H1 (cell line): ENCODE measurements around the gene MRTFA. TPM values are rescaled to one million over a fixed set of nuclear protein-coding genes. Genes with fewer than 3 reads are reported as not detected.
A peak's percentile ranks its signal among the peaks of the same experiment; 100 is the strongest.

ENCODE experiments used
- CTCF ChIA-PET: fragments of 300-600 bp; sonication (Branson Sonifier 250); formaldehyde crosslinking; loops from one replicate; lab custom pipeline; 2021; ENCODE audit not compliant: partially characterized antibody; lab: Charles Lee
- POLR2A ChIA-PET: fragments of 300-600 bp; sonication (Branson Sonifier 250); formaldehyde crosslinking; loops from one replicate; lab custom pipeline; 2021; ENCODE audit warnings: inconsistent platforms; ENCODE audit not compliant: partially characterized antibody; lab: Charles Lee
- DNase-seq, 2 experiments: peaks; one replicate each; pipeline versions ENCODE4 v3.0.0 to v3.0.0-alpha.2; 2010 to 2022; ENCODE audit warnings: low spot score in 2 of 2, low read depth in 1 of 2, mixed read lengths in 1 of 2
- FAIRE-seq: peaks from 2 replicates; lab custom pipeline; 2011; peaks lifted over from hg19 to GRCh38; lab: Jason Lieb, UNC
- H2AFZ ChIP-seq: 2 replicates; pipeline ENCODE4 v1.8.1; 2012; ENCODE audit warnings: low read length, inconsistent platforms
- H2AK5ac ChIP-seq: 2 replicates; pipeline ENCODE4 v1.6.1; 2013; ENCODE audit warnings: low read depth, low read length
- H2BK120ac ChIP-seq: replicated peaks from 2 replicates; pipeline ENCODE3; 2013; ENCODE audit warnings: low read depth, low read length, inconsistent platforms
- H2BK12ac ChIP-seq: 2 replicates; pipeline ENCODE4 v1.6.1; 2013; ENCODE audit warnings: low read depth, low read length
- H2BK15ac ChIP-seq: 2 replicates; pipeline ENCODE4 v1.6.1; 2013; ENCODE audit warnings: low read length
- H2BK20ac ChIP-seq: 2 replicates; pipeline ENCODE4 v1.6.1; 2013; ENCODE audit warnings: low read length
- H2BK5ac ChIP-seq: 2 replicates; pipeline ENCODE4 v1.6.1; 2013; ENCODE audit warnings: low read depth, low read length
- H3K14ac ChIP-seq: 2 replicates; pipeline ENCODE4 v1.6.1; 2013; ENCODE audit warnings: inconsistent platforms; ENCODE audit not compliant: insufficient read length
- H3K18ac ChIP-seq: 2 replicates; pipeline ENCODE4 v1.6.1; 2013; ENCODE audit warnings: low read length; ENCODE audit errors: extremely low read depth
- H3K23ac ChIP-seq: 2 replicates; pipeline ENCODE4 v1.6.1; 2013; ENCODE audit warnings: inconsistent platforms; ENCODE audit not compliant: insufficient read length
- H3K23me2 ChIP-seq: 2 replicates; pipeline ENCODE4 v1.6.1; 2013; ENCODE audit warnings: low read depth, low read length
- H3K27ac ChIP-seq: 2 replicates; pipeline ENCODE4 v1.6.1; 2011; ENCODE audit warnings: low read depth, low read length, inconsistent platforms
- H3K27me3 ChIP-seq, 4 experiments: replicated peaks in 1 of 4; 1 replicate in 1 of 4; 2 replicates in 3 of 4; pipeline versions ENCODE4 v1.6.1 to v1.8.1; 2011 to 2013; ENCODE audit warnings: low read length in 3 of 4, mild to moderate bottlenecking in 3 of 4, inconsistent platforms in 2 of 4, mixed read lengths in 2 of 4, moderate library complexity in 1 of 4; ENCODE audit not compliant: control insufficient read depth in 3 of 4, insufficient read depth in 3 of 4; ENCODE audit errors: extremely low read depth in 1 of 4
- H3K36me3 ChIP-seq, 4 experiments: 2 replicates each; pipeline versions ENCODE4 v1.6.1 to v1.8.1; 2011 to 2013; ENCODE audit warnings: mild to moderate bottlenecking in 4 of 4, low read length in 3 of 4, moderate library complexity in 2 of 4, control low read depth in 1 of 4, inconsistent platforms in 1 of 4; ENCODE audit not compliant: insufficient read depth in 4 of 4, control insufficient read depth in 2 of 4
- H3K4ac ChIP-seq: replicated peaks from 2 replicates; pipeline ENCODE3; 2013; ENCODE audit warnings: low read length, low read depth, mixed read lengths, inconsistent platforms; ENCODE audit not compliant: insufficient read length
- H3K4me1 ChIP-seq, 4 experiments: replicated peaks in 1 of 4; 1 replicate in 1 of 4; 2 replicates in 3 of 4; pipeline versions ENCODE4 v1.6.1 to v1.8.1; 2011 to 2013; ENCODE audit warnings: low read length in 3 of 4, inconsistent platforms in 2 of 4, mixed read lengths in 1 of 4; ENCODE audit not compliant: insufficient read depth in 4 of 4, control insufficient read depth in 3 of 4
- H3K4me2 ChIP-seq, 2 experiments: 2 replicates each; pipeline versions ENCODE4 v1.6.1 to v1.8.1; 2011 to 2013; ENCODE audit warnings: low read depth in 2 of 2, low read length in 2 of 2, control low read depth in 1 of 2, inconsistent platforms in 1 of 2, mild to moderate bottlenecking in 1 of 2; ENCODE audit not compliant: insufficient read depth in 1 of 2
- H3K4me3 ChIP-seq, 4 experiments: fragments of 200-600, 300-600 bp in 1 of 4; sonication (generic), shearing (Covaris generic), sonication (Bioruptor Twin) in 1 of 4; 2 replicates each; pipeline versions ENCODE4 v1.5.1 to v1.8.1; 2011 to 2016; ENCODE audit warnings: low read length in 4 of 4, low read depth in 3 of 4, control low read depth in 2 of 4, inconsistent platforms in 2 of 4, mild to moderate bottlenecking in 2 of 4, mixed read lengths in 1 of 4, moderate library complexity in 1 of 4; ENCODE audit not compliant: insufficient read depth in 2 of 4; ENCODE audit errors: extremely low read depth in 1 of 4
- H3K56ac ChIP-seq: replicated peaks from 2 replicates; pipeline ENCODE3; 2013; ENCODE audit warnings: low read depth, mild to moderate bottlenecking, mixed read lengths, low read length, inconsistent platforms; ENCODE audit not compliant: insufficient read length
- H3K79me1 ChIP-seq: 2 replicates; pipeline ENCODE4 v1.6.1; 2013; ENCODE audit warnings: low read depth, low read length, control low read depth
- H3K79me2 ChIP-seq, 2 experiments: 2 replicates each; pipeline versions ENCODE4 v1.6.1 to v1.8.1; 2012 to 2013; ENCODE audit warnings: low read length in 2 of 2, mild to moderate bottlenecking in 2 of 2, inconsistent platforms in 1 of 2; ENCODE audit not compliant: insufficient read depth in 2 of 2, control insufficient read depth in 1 of 2
- H3K9ac ChIP-seq, 4 experiments: replicated peaks in 1 of 4; 1 replicate in 1 of 4; 2 replicates in 3 of 4; pipeline versions ENCODE4 v1.6.1 to v1.8.1; 2011 to 2013; ENCODE audit warnings: low read depth in 3 of 4, low read length in 3 of 4, control low read depth in 2 of 4, mild to moderate bottlenecking in 2 of 4, moderate library complexity in 2 of 4, inconsistent platforms in 1 of 4; ENCODE audit errors: extremely low read depth in 1 of 4
- H3K9me3 ChIP-seq, 2 experiments: 2 replicates each; pipeline versions ENCODE4 v1.6.1 to v1.8.1; 2012 to 2013; ENCODE audit warnings: mild to moderate bottlenecking in 2 of 2, moderate library complexity in 2 of 2, control low read depth in 1 of 2, inconsistent platforms in 1 of 2, low read depth in 1 of 2, low read length in 1 of 2, mixed read lengths in 1 of 2; ENCODE audit not compliant: insufficient read depth in 2 of 2
- H4K20me1 ChIP-seq, 2 experiments: replicated peaks in 1 of 2; 2 replicates each; pipeline versions ENCODE3 to v1.8.1; 2011 to 2013; ENCODE audit warnings: inconsistent platforms in 2 of 2, low read length in 2 of 2, mild to moderate bottlenecking in 1 of 2; ENCODE audit not compliant: insufficient read depth in 2 of 2, control insufficient read depth in 1 of 2
- H4K5ac ChIP-seq: 2 replicates; pipeline ENCODE4 v1.6.1; 2013; ENCODE audit warnings: low read length, low read depth, mixed read lengths, inconsistent platforms; ENCODE audit not compliant: insufficient read length
- H4K8ac ChIP-seq: 2 replicates; pipeline ENCODE4 v1.8.0; 2013; ENCODE audit warnings: mild to moderate bottlenecking, moderate library complexity, low read length, inconsistent platforms; ENCODE audit not compliant: insufficient read depth; ENCODE audit errors: extremely low read depth
- H4K91ac ChIP-seq: replicated peaks from 2 replicates; pipeline ENCODE3; 2013; ENCODE audit warnings: low read length, mixed read lengths, inconsistent platforms; ENCODE audit not compliant: insufficient read length
- CTCF ChIP-seq, 3 experiments: IDR thresholded peaks; 1 replicate in 2 of 3; 2 replicates in 1 of 3; pipeline versions ENCODE4 v1.5.1 to v1.6.1; 2011; ENCODE audit warnings: low read length in 3 of 3, mild to moderate bottlenecking in 3 of 3, inconsistent platforms in 2 of 3, low read depth in 1 of 3, moderate library complexity in 1 of 3; ENCODE audit not compliant: insufficient read depth in 1 of 3; ENCODE audit errors: control extremely low read depth in 1 of 3
- EZH2 ChIP-seq: fragments of 200-600 bp; sonication (generic); IDR thresholded peaks from 2 replicates; pipeline ENCODE4 v1.7.1; 2012; ENCODE audit warnings: low read depth, mild to moderate bottlenecking, moderate library complexity, low read length, inconsistent platforms; ENCODE audit not compliant: severe bottlenecking
- PHF8 ChIP-seq: fragments of 200-600 bp; sonication (generic); conservative IDR thresholded peaks from 2 replicates; pipeline ENCODE4 v1.7.1; 2012; ENCODE audit warnings: low read depth, mild to moderate bottlenecking, inconsistent platforms, low read length, moderate library complexity
- RAD21 ChIP-seq, 2 experiments: IDR thresholded peaks in 1 of 2; conservative IDR thresholded peaks in 1 of 2; 2 replicates each; pipeline ENCODE4 v1.6.1; 2011; ENCODE audit warnings: low read depth in 2 of 2, low read length in 2 of 2, improper control_type of control experiment in 1 of 2, inconsistent platforms in 1 of 2, mild to moderate bottlenecking in 1 of 2, moderate library complexity in 1 of 2
- SIX5 ChIP-seq: IDR thresholded peaks from 2 replicates; pipeline ENCODE4 v1.6.1; 2011; ENCODE audit warnings: mild to moderate bottlenecking, low read depth, low read length
- SP1 ChIP-seq: IDR thresholded peaks from 2 replicates; pipeline ENCODE4 v1.6.1; 2011; ENCODE audit warnings: low read depth, low read length
- SP4 ChIP-seq: IDR thresholded peaks from 2 replicates; pipeline ENCODE4 v1.6.1; 2012; ENCODE audit warnings: low read length, inconsistent platforms
- TBP ChIP-seq: IDR thresholded peaks from 2 replicates; pipeline ENCODE4 v1.6.1; 2011; ENCODE audit warnings: low read depth, low read length, improper control_type of control experiment
- TCF12 ChIP-seq: IDR thresholded peaks from 2 replicates; pipeline ENCODE4 v1.6.1; 2011; ENCODE audit warnings: low read depth, mild to moderate bottlenecking, low read length
- WGBS, 2 experiments: shearing (Covaris generic) in 1 of 2; methylation state at CpG; one replicate each; pipeline versions ENCODE4 v1.1.6 to v1.1.7; 2013 to 2015; ENCODE audit warnings: low lambda C conversion rate in 2 of 2, mixed read lengths in 2 of 2, inconsistent platforms in 1 of 2, low coverage in 1 of 2, missing lambda C conversion rate in 1 of 2; ENCODE audit not compliant: insufficient replicate concordance in 2 of 2, insufficient coverage in 1 of 2, insufficient read length in 1 of 2; ENCODE audit errors: extremely low coverage in 1 of 2, missing lambda C conversion rate in 1 of 2; 5-methylcytosine and 5-hydroxymethylcytosine counted together
- polyA plus RNA-seq, 7 experiments: library from polyadenylated mRNA; depleted of rRNA in 3 of 7; stranded (reverse) in 5 of 7; unstranded in 2 of 7; fragments of >200 nt in 5 of 7; fragments of 200-250 nt in 2 of 7; gene quantifications; 1 replicate in 5 of 7; 2 replicates in 1 of 7; 4 replicates in 1 of 7; pipeline versions ENCODE4 v1.2.1 to v1.2.3, GENCODE V29; 2011 to 2013; ENCODE audit warnings: missing spikeins in 2 of 7, mixed read lengths in 2 of 7
- total RNA-seq: library from RNA; stranded (reverse); fragmentation: NEBNext Ultra II Directional; extraction: Animal tissue kit (Norgen Biotek cat#: 25700); gene quantifications from 2 replicates; pipeline ENCODE4 v1.2.1, GENCODE V29; 2021

Gene MRTFA
- total and polyA plus RNA-seq, 2 of the 8 experiments (the other 6 are each of a cell fraction or from before 2014, with no cell fraction given) = 5.4 to 37.9 TPM

DNA sequence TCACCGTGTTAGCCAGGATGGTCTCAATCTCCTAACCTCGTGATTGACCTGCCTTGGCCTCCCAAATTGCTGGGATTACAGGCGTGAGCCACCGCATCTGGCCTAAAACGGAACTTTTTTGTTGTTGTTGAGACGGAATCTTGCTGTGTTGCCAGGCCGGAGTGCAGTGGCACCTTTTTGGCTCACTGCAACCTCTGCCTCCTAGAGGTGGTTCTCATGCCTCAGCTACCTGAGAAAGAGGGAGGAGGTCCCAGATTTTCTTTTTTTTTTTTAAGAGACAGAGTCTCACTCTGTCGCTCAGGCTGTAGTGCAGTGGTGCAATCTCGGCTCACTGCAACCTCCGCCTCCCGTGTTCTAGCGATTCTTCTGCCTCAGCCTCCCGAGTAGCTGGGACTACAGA, 34.9 kb upstream of the MRTFA start:
- Histone ChIP-seq H3K18ac (no peak overlapping the region), H3K36me3 (no peaks in the 10 kb centered on the region), H3K79me1 (no peaks in the 10 kb centered on the region), H3K9ac (no peak overlapping the region), H2BK5ac (no peak overlapping the region), H3K23ac (no peak overlapping the region), H2BK15ac (no peak overlapping the region), H3K14ac (no peak overlapping the region), H3K27ac (no peak overlapping the region), H2AFZ (no peak overlapping the region), H3K23me2 (no peaks in the 10 kb centered on the region), H2BK12ac (no peak overlapping the region), H4K8ac (no peak overlapping the region; the same call in 1 of the 2 replicates), H3K56ac (no peak overlapping the region), H2AK5ac (no peak overlapping the region), H4K5ac (no peak overlapping the region), H4K20me1 (no peaks in the 10 kb centered on the region), H3K4me2 (no peak overlapping the region), H3K4ac (no peak overlapping the region), H2BK20ac (no peak overlapping the region), H3K4me1 (no peaks in the 10 kb centered on the region), H3K9me3 (0 out of 4 replicates have a peak, but pooled peaks cover 0 to 2% of the 10 kb centered on the region in 2 experiments), H2BK120ac (no peak overlapping the region), H3K79me2 (no peaks in the 10 kb centered on the region), H3K27me3 (no peaks in the 10 kb centered on the region), H3K4me3 (no peak overlapping the region), H4K91ac (no peak overlapping the region)
- FAIRE-seq (no peak), DNase-seq (no peak)
- CTCF ChIA-PET = interaction anchor here (0.6 to 2.0 kb wide), 6 partner anchors 9 to 88 kb away, joined by 3 to 11 read pairs (median 4); no protein-coding TSS in a partner anchor
- WGBS, 2 experiments = 88% methylated on average over 13 of the region's 13 CpGs; no CpG with 5 or more reads in 1 of the 2 experiments
- POLR2A ChIA-PET = interaction anchor here (0.6 to 0.7 kb wide), 2 partner anchors 12 to 157 kb away, joined by 3 read pairs; no protein-coding TSS in a partner anchor
- peak in 2 of 3 experiments; percentile 23 to 44; a peak in 2 of 4 replicates for TF ChIP-seq CTCF (IDR thresholded peaks at IDR 0.05; ENCODE audit: control extremely low read depth in 1 of 3, insufficient read depth in 1 of 3, low read depth in 1 of 3, low read length in 3 of 3)
- TF ChIP-seq PHF8 = no peak
- no peak for TF ChIP-seq TBP
- no peak for TF ChIP-seq TCF12
- TF ChIP-seq SIX5 = no peak
- peak; percentile 19 to 36; a peak in 3 of 4 replicates for TF ChIP-seq RAD21 (IDR thresholded peaks at IDR 0.05 in 1 of 2, conservative IDR thresholded peaks at IDR 0.05 in 1 of 2; ENCODE audit: low read depth in 2 of 2, low read length in 2 of 2)
- no peak for TF ChIP-seq EZH2
- TF ChIP-seq SP1 = no peak
- no peak for TF ChIP-seq SP4
